SK-N-SH (cell line): ENCODE measurements around the gene MAST4. TPM values are rescaled to one million over a fixed set of nuclear protein-coding genes. Genes with fewer than 3 reads are reported as not detected.

Experiments
- CTCF ChIA-PET: fragments of 300-600, 350-600 bp; formaldehyde crosslinking; extraction: SDS; loops from one replicate; lab custom pipeline; 2021; lab: Yijun Ruan, JAX
- POLR2A ChIA-PET: fragments of 350-600 bp; sonication (Branson Sonifier 250); formaldehyde crosslinking; extraction: SDS; loops from one replicate; lab custom pipeline; 2020; ENCODE audit warnings: antibody characterized with exemption, inconsistent platforms; lab: Yijun Ruan, JAX
- DNase-seq: peaks from one replicate; pipeline ENCODE4 v3.0.0; 2012
- H2AFZ ChIP-seq: fragments of 200-600 bp; sonication (generic); 2 replicates; pipeline ENCODE4 v1.8.1; 2016; ENCODE audit warnings: antibody characterized with exemption, mild to moderate bottlenecking, low read depth
- H3F3A ChIP-seq: fragments of 200-600 bp; sonication (generic); replicated peaks from 2 replicates; pipeline ENCODE3; 2016; ENCODE audit warnings: antibody characterized with exemption, mild to moderate bottlenecking; ENCODE audit not compliant: insufficient read depth
- H3K27ac ChIP-seq, 2 experiments: fragments of 200-500 bp in 1 of 2; fragments of 200-600 bp in 1 of 2; sonication (Bioruptor generic) in 1 of 2; sonication (generic), shearing (Covaris generic) in 1 of 2; 2 replicates each; pipeline versions ENCODE4 v1.5.1 to v1.6.1; 2014 to 2016; ENCODE audit warnings: low read depth in 2 of 2, inconsistent platforms in 1 of 2, low read length in 1 of 2, mild to moderate bottlenecking in 1 of 2, mixed read lengths in 1 of 2
- H3K27me3 ChIP-seq: fragments of 200-600 bp; sonication (generic), shearing (Covaris generic); 2 replicates; pipeline ENCODE4 v1.6.1; 2016; ENCODE audit warnings: mixed run types; ENCODE audit not compliant: insufficient read depth
- H3K36me3 ChIP-seq, 2 experiments: fragments of 200-500 bp in 1 of 2; fragments of 200-600 bp in 1 of 2; sonication (Bioruptor generic) in 1 of 2; sonication (generic) in 1 of 2; replicated peaks in 1 of 2; 2 replicates each; pipeline versions ENCODE3 to v1.5.1; 2014 to 2016; ENCODE audit warnings: low read length in 1 of 2, mild to moderate bottlenecking in 1 of 2; ENCODE audit not compliant: insufficient read depth in 2 of 2, control insufficient read depth in 1 of 2
- H3K4me1 ChIP-seq, 2 experiments: fragments of 200-500 bp in 1 of 2; fragments of 200-600 bp in 1 of 2; sonication (Bioruptor generic) in 1 of 2; sonication (generic), shearing (Covaris generic) in 1 of 2; 2 replicates each; pipeline versions ENCODE4 v1.5.1 to v1.6.1; 2014 to 2016; ENCODE audit warnings: low read depth in 1 of 2, low read length in 1 of 2, mixed run types in 1 of 2; ENCODE audit not compliant: insufficient read depth in 2 of 2, control insufficient read depth in 1 of 2
- H3K4me2 ChIP-seq: fragments of 200-600 bp; sonication (generic), shearing (Covaris generic); 2 replicates; pipeline ENCODE4 v1.6.1; 2017; ENCODE audit warnings: mixed run types
- H3K4me3 ChIP-seq, 2 experiments: fragments of 200-500 bp in 1 of 2; fragments of 200-600 bp in 1 of 2; sonication (Bioruptor generic) in 1 of 2; sonication (generic), shearing (Covaris generic) in 1 of 2; 2 replicates each; pipeline versions ENCODE4 v1.5.1 to v1.8.1; 2014 to 2016; ENCODE audit warnings: low read depth in 2 of 2, inconsistent platforms in 1 of 2, low read length in 1 of 2, mild to moderate bottlenecking in 1 of 2, mixed read lengths in 1 of 2, moderate library complexity in 1 of 2
- H3K79me2 ChIP-seq: fragments of 200-600 bp; sonication (generic); 2 replicates; pipeline ENCODE4 v1.8.1; 2017; ENCODE audit warnings: mild to moderate bottlenecking; ENCODE audit not compliant: insufficient read depth
- H3K9ac ChIP-seq: fragments of 200-600 bp; sonication (generic); 2 replicates; pipeline ENCODE4 v1.6.1; 2017; ENCODE audit warnings: mixed run types
- H3K9me2 ChIP-seq: fragments of 200-600 bp; sonication (generic); 2 replicates; pipeline ENCODE4 v1.6.1; 2017; ENCODE audit warnings: mixed run types
- H3K9me3 ChIP-seq: fragments of 200-600 bp; sonication (generic); 2 replicates; pipeline ENCODE4 v1.6.1; 2017; ENCODE audit warnings: mixed run types, mild to moderate bottlenecking, moderate library complexity
- H4K20me1 ChIP-seq: fragments of 200-600 bp; sonication (generic); 2 replicates; pipeline ENCODE4 v1.6.1; 2017; ENCODE audit warnings: mild to moderate bottlenecking, mixed run types; ENCODE audit not compliant: insufficient read depth
- EP300 ChIP-seq, 2 experiments: IDR thresholded peaks; 2 replicates each; pipeline versions ENCODE4 v1.4.0 to v1.6.1; 2012; ENCODE audit warnings: borderline replicate concordance in 1 of 2, low read depth in 1 of 2, low read length in 1 of 2
- MEF2A ChIP-seq: IDR thresholded peaks from 2 replicates; pipeline ENCODE4 v1.4.0; 2012; ENCODE audit warnings: low read depth, borderline replicate concordance
- NRF1 ChIP-seq: IDR thresholded peaks from 2 replicates; pipeline ENCODE4 v1.6.1; 2012; ENCODE audit warnings: low read depth, mild to moderate bottlenecking, low read length
- RCOR1 ChIP-seq: fragments of 150-350 bp; IDR thresholded peaks from 2 replicates; pipeline ENCODE4 v1.6.1; 2017; ENCODE audit warnings: antibody characterized with exemption, low read length
- SMC3 ChIP-seq: IDR thresholded peaks from 2 replicates; pipeline ENCODE4 v1.6.1; 2012; ENCODE audit warnings: low read depth, low read length, improper control_type of control experiment
- TCF12 ChIP-seq: IDR thresholded peaks from 2 replicates; pipeline ENCODE4 v1.4.0; 2012
- WGBS: methylation state at CpG from one replicate; pipeline ENCODE4 v1.1.6; 2017; ENCODE audit warnings: low lambda C conversion rate; 5-methylcytosine and 5-hydroxymethylcytosine counted together
- polyA plus RNA-seq, 3 experiments: library from polyadenylated mRNA; depleted of rRNA; stranded (reverse); fragments of >200 nt; gene quantifications; 2 replicates each; pipeline ENCODE4 v1.2.3, GENCODE V29; 2012
- TF ChIP-seq, protein P1 (sequence below): IDR thresholded peaks from 2 replicates; pipeline ENCODE4 v1.6.1; 2012; ENCODE audit warnings: mild to moderate bottlenecking, low read depth, low read length, moderate library complexity
- TF ChIP-seq, protein P2 (sequence below): IDR thresholded peaks from 2 replicates; pipeline ENCODE4 v1.4.0; 2012; ENCODE audit warnings: low read depth, borderline replicate concordance
- TF ChIP-seq, protein P3 (sequence below): fragments of 150-350 bp; IDR thresholded peaks from 2 replicates; pipeline ENCODE4 v1.6.1; 2017; ENCODE audit warnings: antibody characterized with exemption, low read length, low read depth, borderline replicate concordance

Gene MAST4
- polyA plus RNA-seq, 1 of the 3 experiments (the other 2 are of a cell fraction) = 2.2 TPM

DNA sequence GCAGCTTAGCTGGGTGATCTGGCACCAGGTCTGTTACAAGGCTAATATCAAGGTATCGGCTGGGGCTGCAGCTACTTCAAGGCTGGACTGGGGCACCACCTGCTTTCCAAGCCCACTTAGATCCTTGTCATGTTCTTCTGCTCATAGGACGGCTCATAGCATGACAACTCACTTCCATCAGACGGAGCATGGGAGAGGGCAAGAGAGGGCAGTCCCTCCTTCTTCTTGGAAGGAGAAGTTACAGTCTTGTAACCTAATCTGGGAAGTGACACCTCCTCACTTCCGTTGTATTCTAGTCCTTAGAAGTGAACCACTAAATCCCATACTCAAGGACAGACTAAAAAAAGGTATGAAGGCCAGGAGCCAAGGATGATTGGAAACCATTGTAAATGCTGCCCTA is 258.2 kb downstream of the MAST4 start (continued):
- TF ChIP-seq, protein P1, sequence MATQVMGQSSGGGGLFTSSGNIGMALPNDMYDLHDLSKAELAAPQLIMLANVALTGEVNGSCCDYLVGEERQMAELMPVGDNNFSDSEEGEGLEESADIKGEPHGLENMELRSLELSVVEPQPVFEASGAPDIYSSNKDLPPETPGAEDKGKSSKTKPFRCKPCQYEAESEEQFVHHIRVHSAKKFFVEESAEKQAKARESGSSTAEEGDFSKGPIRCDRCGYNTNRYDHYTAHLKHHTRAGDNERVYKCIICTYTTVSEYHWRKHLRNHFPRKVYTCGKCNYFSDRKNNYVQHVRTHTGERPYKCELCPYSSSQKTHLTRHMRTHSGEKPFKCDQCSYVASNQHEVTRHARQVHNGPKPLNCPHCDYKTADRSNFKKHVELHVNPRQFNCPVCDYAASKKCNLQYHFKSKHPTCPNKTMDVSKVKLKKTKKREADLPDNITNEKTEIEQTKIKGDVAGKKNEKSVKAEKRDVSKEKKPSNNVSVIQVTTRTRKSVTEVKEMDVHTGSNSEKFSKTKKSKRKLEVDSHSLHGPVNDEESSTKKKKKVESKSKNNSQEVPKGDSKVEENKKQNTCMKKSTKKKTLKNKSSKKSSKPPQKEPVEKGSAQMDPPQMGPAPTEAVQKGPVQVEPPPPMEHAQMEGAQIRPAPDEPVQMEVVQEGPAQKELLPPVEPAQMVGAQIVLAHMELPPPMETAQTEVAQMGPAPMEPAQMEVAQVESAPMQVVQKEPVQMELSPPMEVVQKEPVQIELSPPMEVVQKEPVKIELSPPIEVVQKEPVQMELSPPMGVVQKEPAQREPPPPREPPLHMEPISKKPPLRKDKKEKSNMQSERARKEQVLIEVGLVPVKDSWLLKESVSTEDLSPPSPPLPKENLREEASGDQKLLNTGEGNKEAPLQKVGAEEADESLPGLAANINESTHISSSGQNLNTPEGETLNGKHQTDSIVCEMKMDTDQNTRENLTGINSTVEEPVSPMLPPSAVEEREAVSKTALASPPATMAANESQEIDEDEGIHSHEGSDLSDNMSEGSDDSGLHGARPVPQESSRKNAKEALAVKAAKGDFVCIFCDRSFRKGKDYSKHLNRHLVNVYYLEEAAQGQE = no peak
- no peak for TF ChIP-seq NRF1

DNA sequence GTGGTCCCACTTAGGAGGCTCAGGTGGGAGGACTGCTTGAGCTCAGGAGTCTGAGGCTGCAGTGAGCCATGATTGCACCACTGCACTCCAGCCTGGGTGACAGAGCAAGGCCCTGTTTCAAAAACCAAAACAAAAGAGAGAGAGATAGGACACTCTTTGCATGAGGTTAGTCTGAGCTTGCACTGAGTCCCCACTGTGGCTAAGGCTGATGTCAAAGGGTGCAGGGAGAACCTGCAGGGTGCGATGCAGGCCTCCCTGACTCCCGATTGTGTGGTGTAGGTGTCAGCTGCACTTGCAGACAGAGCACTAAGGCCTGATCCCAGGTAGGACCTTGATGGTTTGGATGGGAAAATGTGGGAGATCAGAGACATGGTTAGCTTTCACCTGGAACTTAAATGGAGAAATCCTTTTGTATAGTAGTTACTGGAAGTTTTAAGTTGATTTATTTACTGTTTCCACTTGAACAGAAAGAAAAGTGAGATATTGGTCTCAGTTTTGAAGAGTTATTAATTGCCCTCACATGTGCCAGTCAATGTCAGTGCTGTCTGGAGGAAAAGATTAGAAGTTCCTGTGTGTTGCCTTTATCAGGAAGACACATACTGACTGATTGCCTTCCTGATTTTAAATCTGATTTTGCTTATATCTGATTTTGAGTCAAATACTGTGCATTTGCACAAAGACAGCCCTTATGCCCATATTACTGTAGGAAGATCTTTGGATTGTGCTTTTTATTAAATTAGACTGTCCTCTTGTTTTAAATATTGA is 260.0 kb downstream of the MAST4 start:
- no peaks in the 10 kb centered on the region for H3K79me2 ChIP-seq
- H3K9me3 ChIP-seq = no peaks in the 10 kb centered on the region
- POLR2A ChIA-PET = no interaction called here

DNA sequence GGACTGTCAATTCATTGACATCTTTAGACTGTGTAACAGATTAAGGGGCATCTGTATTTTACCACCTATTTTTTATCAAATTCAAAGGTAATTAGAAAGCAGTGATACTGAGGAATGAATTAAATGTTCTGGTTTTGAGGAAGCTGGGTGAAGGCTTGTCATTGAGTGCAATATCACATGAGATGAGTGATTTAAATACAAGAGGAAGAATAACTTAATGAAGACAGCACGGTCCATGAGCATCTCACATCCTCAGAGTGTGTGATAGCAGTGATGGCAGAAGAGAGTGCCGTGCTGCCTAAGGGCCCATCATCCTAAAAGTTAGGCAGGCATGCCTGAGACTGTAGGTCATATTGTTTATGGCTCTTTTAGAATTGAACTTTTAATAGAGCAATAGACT is 263.3 kb downstream of the MAST4 start:
- H3F3A ChIP-seq = no peaks in the 10 kb centered on the region
- DNase-seq = no peak
- no peaks in the 10 kb centered on the region for H3K9me2 ChIP-seq
- no peaks in the 10 kb centered on the region for H3K27me3 ChIP-seq
- CTCF ChIA-PET = interaction anchor here (1.0 to 1.3 kb wide), 2 partner anchors 9 to 45 kb away, joined by 3 read pairs; no protein-coding TSS in a partner anchor
- WGBS = 70% methylated on average over 2 of the region's 2 CpGs
- POLR2A ChIA-PET = no interaction called here
- no peaks in the 10 kb centered on the region for H3K79me2 ChIP-seq
- peaks cover 0 to 11% of the 10 kb centered on the region in 2 experiments; a peak in 2 of 4 replicates for H3K4me1 ChIP-seq
- no peak overlapping the region for H3K9ac ChIP-seq
- no peak overlapping the region for H3K27ac ChIP-seq
- no peaks in the 10 kb centered on the region for H3K9me3 ChIP-seq
- H3K36me3 ChIP-seq = no peaks in the 10 kb centered on the region
- H3K4me2 ChIP-seq = no peak overlapping the region
- H3K4me3 ChIP-seq = no peak overlapping the region
- TF ChIP-seq, protein P2, sequence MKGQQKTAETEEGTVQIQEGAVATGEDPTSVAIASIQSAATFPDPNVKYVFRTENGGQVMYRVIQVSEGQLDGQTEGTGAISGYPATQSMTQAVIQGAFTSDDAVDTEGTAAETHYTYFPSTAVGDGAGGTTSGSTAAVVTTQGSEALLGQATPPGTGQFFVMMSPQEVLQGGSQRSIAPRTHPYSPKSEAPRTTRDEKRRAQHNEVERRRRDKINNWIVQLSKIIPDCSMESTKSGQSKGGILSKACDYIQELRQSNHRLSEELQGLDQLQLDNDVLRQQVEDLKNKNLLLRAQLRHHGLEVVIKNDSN = no peak
- TF ChIP-seq, all 33 proteins: peak for 0
- Histone ChIP-seq H2AFZ (no peak overlapping the region), H4K20me1 (no peaks in the 10 kb centered on the region)

More for the DNA sequence above, 260.0 kb downstream of the MAST4 start:
- CTCF ChIA-PET = interaction anchor here (1.2 kb wide), 1 partner anchor 41 kb away, joined by 4 read pairs; no protein-coding TSS in a partner anchor
- H3K4me2 ChIP-seq = no peak overlapping the region
- peaks cover 0 to 6% of the 10 kb centered on the region in 2 experiments; a peak in 2 of 4 replicates for H3K4me1 ChIP-seq
- no peak overlapping the region for H3K27ac ChIP-seq
- H3K9ac ChIP-seq = no peak overlapping the region
- no peak overlapping the region for H3K4me3 ChIP-seq
- 42% methylated on average over 2 of the region's 2 CpGs for WGBS
- no peaks in the 10 kb centered on the region for H3F3A ChIP-seq
- no peaks in the 10 kb centered on the region for H3K36me3 ChIP-seq
- H3K9me2 ChIP-seq = no peaks in the 10 kb centered on the region
- TF ChIP-seq TCF12 (no peak), NRF1 (no peak), RCOR1 (peak; percentile 46; the same call in 1 of the 2 replicates), EP300 (IDR thresholded peaks at IDR 0.05; ENCODE audit: borderline replicate concordance in 1 of 2, low read depth in 1 of 2, low read length in 1 of 2) (peak in 1 of 2 experiments; percentile 53; a peak in 1 of 4 replicates), SMC3 (no peak), MEF2A (no peak)
- TF ChIP-seq, protein P3, sequence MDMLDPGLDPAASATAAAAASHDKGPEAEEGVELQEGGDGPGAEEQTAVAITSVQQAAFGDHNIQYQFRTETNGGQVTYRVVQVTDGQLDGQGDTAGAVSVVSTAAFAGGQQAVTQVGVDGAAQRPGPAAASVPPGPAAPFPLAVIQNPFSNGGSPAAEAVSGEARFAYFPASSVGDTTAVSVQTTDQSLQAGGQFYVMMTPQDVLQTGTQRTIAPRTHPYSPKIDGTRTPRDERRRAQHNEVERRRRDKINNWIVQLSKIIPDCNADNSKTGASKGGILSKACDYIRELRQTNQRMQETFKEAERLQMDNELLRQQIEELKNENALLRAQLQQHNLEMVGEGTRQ = no peak
- no peak for DNase-seq
- H2AFZ ChIP-seq = no peak overlapping the region
- no peaks in the 10 kb centered on the region for H3K27me3 ChIP-seq
- no peaks in the 10 kb centered on the region for H4K20me1 ChIP-seq
